GM12865 (cell line): ENCODE results near the gene ECT2.

Experiments used
- DNase-seq: peaks from one replicate; pipeline ENCODE4 v3.0.0; 2010; ENCODE audit warnings: low read depth
- H3K4me3 ChIP-seq: 2 replicates; pipeline ENCODE4 v1.5.1; 2011; ENCODE audit warnings: mild to moderate bottlenecking, low read depth, low read length, control low read depth
- CTCF ChIP-seq: IDR thresholded peaks from 2 replicates; pipeline ENCODE4 v1.5.1; 2011; ENCODE audit warnings: low read length, control low read depth, low read depth, inconsistent platforms; ENCODE audit not compliant: insufficient read depth; ENCODE audit errors: missing control alignments

Gene ECT2

GRCh38 chr3:172808969-172809546, 58.5 kb downstream of the ECT2 start:
- peak; percentile 16 for TF ChIP-seq CTCF
- DNase-seq = peak; percentile 25
- no peak overlapping the region for H3K4me3 ChIP-seq

GRCh38 chr3:172811099-172811498, 60.6 kb downstream of the ECT2 start:
- H3K4me3 ChIP-seq = no peak overlapping the region
- DNase-seq = no peak
- no peak for TF ChIP-seq CTCF

- TF ChIP-seq CTCF = no peak
- no peak for DNase-seq
- H3K4me3 ChIP-seq = no peak overlapping the region
Observed at GRCh38 chr3:172813462-172813861, 62.9 kb downstream of the ECT2 start.

GRCh38 chr3:172814738-172815137, 64.2 kb downstream of the ECT2 start:
- DNase-seq = no peak
- no peak overlapping the region for H3K4me3 ChIP-seq
- TF ChIP-seq CTCF = no peak

- no peak for DNase-seq
- no peak for TF ChIP-seq CTCF
- no peak overlapping the region for H3K4me3 ChIP-seq
Observed at GRCh38 chr3:172815857-172816256, 65.3 kb downstream of the ECT2 start.

- H3K4me3 ChIP-seq = no peak overlapping the region
- no peak for DNase-seq
- TF ChIP-seq CTCF = no peak
Observed at GRCh38 chr3:172816281-172816680, 65.8 kb downstream of the ECT2 start.

- no peak overlapping the region for H3K4me3 ChIP-seq
- no peak for DNase-seq
- no peak for TF ChIP-seq CTCF
Observed at GRCh38 chr3:172816968-172817367, 66.4 kb downstream of the ECT2 start.
